Osteoblast (primary cell): Measurements from ENCODE around the gene PARVA. TPM values are rescaled to one million over a fixed set of nuclear protein-coding genes. Genes with fewer than 3 reads are reported as not detected.

ENCODE experiments used
- DNase-seq: peaks from one replicate; pipeline ENCODE4 v3.0.0; 2011; ENCODE audit warnings: low spot score, mixed read lengths; ENCODE audit not compliant: insufficient read length; ENCODE audit errors: missing footprints
- H2AFZ ChIP-seq: 2 replicates; pipeline ENCODE4 v1.6.0; 2011; ENCODE audit warnings: mild to moderate bottlenecking, low read length
- H3K27ac ChIP-seq: 2 replicates; pipeline ENCODE4 v1.5.1; 2011; ENCODE audit warnings: mild to moderate bottlenecking, low read depth, low read length, moderate library complexity
- H3K27me3 ChIP-seq: 2 replicates; pipeline ENCODE4 v1.6.0; 2012; ENCODE audit warnings: mild to moderate bottlenecking, control low read depth, inconsistent platforms, low read length, moderate library complexity; ENCODE audit not compliant: insufficient read depth
- H3K36me3 ChIP-seq: 2 replicates; pipeline ENCODE4 v1.5.1; 2011; ENCODE audit warnings: mild to moderate bottlenecking, low read length, control low read depth, moderate library complexity; ENCODE audit not compliant: insufficient read depth
- H3K4me1 ChIP-seq: 2 replicates; pipeline ENCODE4 v1.5.1; 2011; ENCODE audit warnings: mild to moderate bottlenecking, low read length, control low read depth, moderate library complexity; ENCODE audit not compliant: insufficient read depth
- H3K4me2 ChIP-seq: 2 replicates; pipeline ENCODE4 v1.6.0; 2011; ENCODE audit warnings: mild to moderate bottlenecking, low read length; ENCODE audit not compliant: insufficient read depth
- H3K4me3 ChIP-seq: fragments of 200-600 bp; sonication (generic); 3 replicates; pipeline ENCODE4 v1.5.1; 2012; ENCODE audit warnings: mild to moderate bottlenecking, low read length, inconsistent platforms; ENCODE audit not compliant: insufficient read depth
- H3K79me2 ChIP-seq: 2 replicates; pipeline ENCODE4 v1.6.0; 2012; ENCODE audit warnings: mild to moderate bottlenecking, low read length, control low read depth, inconsistent platforms; ENCODE audit not compliant: insufficient read depth
- H3K9me3 ChIP-seq: 2 replicates; pipeline ENCODE4 v1.5.1; 2011; ENCODE audit warnings: low read depth, low read length, control low read depth
- H4K20me1 ChIP-seq: 2 replicates; pipeline ENCODE4 v1.6.0; 2012; ENCODE audit warnings: mild to moderate bottlenecking, low read length, control low read depth; ENCODE audit not compliant: insufficient read depth
- CTCF ChIP-seq: IDR thresholded peaks from 2 replicates; pipeline ENCODE4 v1.5.1; 2011; ENCODE audit warnings: mild to moderate bottlenecking, low read depth, low read length, moderate library complexity; ENCODE audit errors: extremely low read depth
- total RNA-seq: library from RNA; depleted of rRNA; stranded (reverse); fragments of >200 nt; gene quantifications from 2 replicates; pipeline ENCODE4 v1.2.3, GENCODE V29; 2012

The PARVA gene
- total RNA-seq, 1 donor: 74.9 TPM

GRCh38 chr11:12509371-12509770 is 132.0 kb downstream of the PARVA start:
- no peak for TF ChIP-seq CTCF
- Histone ChIP-seq H3K36me3 (peaks cover 53% of the 10 kb centered on the region), H3K9me3 (no peaks in the 10 kb centered on the region), H3K27me3 (no peaks in the 10 kb centered on the region), H3K27ac (no peak overlapping the region), H3K4me1 (peaks cover 29% of the 10 kb centered on the region), H3K79me2 (no peaks in the 10 kb centered on the region), H4K20me1 (no peaks in the 10 kb centered on the region), H3K4me2 (no peak overlapping the region), H3K4me3 (no peak overlapping the region), H2AFZ (no peak overlapping the region)
- no peak for DNase-seq

GRCh38 chr11:12512132-12512531 is 134.8 kb downstream of the PARVA start:
- Histone ChIP-seq H3K79me2 (no peaks in the 10 kb centered on the region), H4K20me1 (no peaks in the 10 kb centered on the region), H2AFZ (no peak overlapping the region), H3K4me1 (peaks cover 12% of the 10 kb centered on the region), H3K36me3 (peaks cover 43% of the 10 kb centered on the region), H3K4me2 (no peak overlapping the region), H3K27ac (no peak overlapping the region), H3K27me3 (no peaks in the 10 kb centered on the region), H3K9me3 (no peaks in the 10 kb centered on the region), H3K4me3 (no peak overlapping the region)
- no peak for DNase-seq
- no peak for TF ChIP-seq CTCF

- H3K27ac ChIP-seq: no peak overlapping the region
- no peak overlapping the region for H3K4me2 ChIP-seq
- no peaks in the 10 kb centered on the region for H4K20me1 ChIP-seq
- H3K9me3 ChIP-seq: no peaks in the 10 kb centered on the region
- H3K4me1 ChIP-seq: peaks cover 8% of the 10 kb centered on the region
- H3K79me2 ChIP-seq: no peaks in the 10 kb centered on the region
- no peaks in the 10 kb centered on the region for H3K27me3 ChIP-seq
- H3K36me3 ChIP-seq: peaks cover 49% of the 10 kb centered on the region
- H3K4me3 ChIP-seq: no peak overlapping the region
- DNase-seq: no peak
- H2AFZ ChIP-seq: no peak overlapping the region
- TF ChIP-seq CTCF: no peak
Measured at GRCh38 chr11:12512826-12513395, 135.5 kb downstream of the PARVA start.

- Histone ChIP-seq H3K9me3 (no peaks in the 10 kb centered on the region), H3K27me3 (no peaks in the 10 kb centered on the region), H3K36me3 (peaks cover 50% of the 10 kb centered on the region), H3K79me2 (no peaks in the 10 kb centered on the region), H3K4me3 (no peak overlapping the region), H2AFZ (no peak overlapping the region), H3K4me1 (no peaks in the 10 kb centered on the region), H4K20me1 (no peaks in the 10 kb centered on the region), H3K27ac (no peak overlapping the region), H3K4me2 (no peak overlapping the region)
- peak; percentile 53 for DNase-seq
- no peak for TF ChIP-seq CTCF
Measured at GRCh38 chr11:12516387-12517105, 139.2 kb downstream of the PARVA start.
